HG03432 (cell line): ENCODE measurements around the gene TCF7L1.
"Not testable (repeated sequence)": the region's sequence is repeated elsewhere in the genome, so short reads cannot be mapped to it uniquely, and the experiment has no call there.

Experiments
- ATAC-seq: cut with Tn5 transposase; IDR thresholded peaks from one replicate; pipeline ENCODE4 v1.9.1; 2021; ENCODE audit warnings: mild to moderate bottlenecking, moderate library complexity; ENCODE audit not compliant: unreplicated experiment

TCF7L1 gene

DNA sequence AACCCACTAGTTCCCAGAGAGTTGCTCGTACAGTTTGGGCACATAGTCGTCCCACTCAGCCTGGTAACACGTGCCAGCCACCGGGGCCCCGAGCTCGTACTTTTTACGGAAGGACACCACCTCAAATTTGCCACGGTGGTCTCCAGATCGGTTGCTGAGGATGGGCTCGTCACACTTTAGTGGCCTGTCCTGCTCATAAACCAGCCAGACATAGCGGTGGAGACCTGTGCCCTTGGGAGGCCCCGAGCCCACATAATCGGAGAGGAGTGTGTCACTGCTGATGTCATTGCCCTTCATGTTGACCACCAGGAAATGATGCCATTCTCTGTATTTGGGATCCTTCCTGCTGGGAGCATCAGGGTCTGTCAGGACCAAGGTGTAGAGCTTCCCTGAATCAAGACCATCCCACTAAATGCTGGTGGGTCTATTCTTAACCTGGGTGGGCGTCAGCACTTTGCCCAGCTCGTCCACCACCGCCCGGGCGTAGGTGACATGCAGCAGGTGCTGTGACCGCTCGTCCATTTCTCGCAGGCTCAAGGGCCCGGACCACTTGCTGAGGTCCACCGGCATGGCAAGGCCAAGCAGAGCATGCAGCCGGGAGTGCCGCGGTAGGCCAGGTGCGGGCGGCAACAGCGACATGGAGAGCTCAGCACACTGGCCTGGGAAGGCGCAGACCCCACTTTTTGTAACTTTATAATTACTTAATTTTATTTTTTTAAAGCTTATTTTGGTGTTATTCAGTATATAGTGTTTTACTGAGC lies 208.3 kb downstream of the TCF7L1 start:
- ATAC-seq: no peak

DNA sequence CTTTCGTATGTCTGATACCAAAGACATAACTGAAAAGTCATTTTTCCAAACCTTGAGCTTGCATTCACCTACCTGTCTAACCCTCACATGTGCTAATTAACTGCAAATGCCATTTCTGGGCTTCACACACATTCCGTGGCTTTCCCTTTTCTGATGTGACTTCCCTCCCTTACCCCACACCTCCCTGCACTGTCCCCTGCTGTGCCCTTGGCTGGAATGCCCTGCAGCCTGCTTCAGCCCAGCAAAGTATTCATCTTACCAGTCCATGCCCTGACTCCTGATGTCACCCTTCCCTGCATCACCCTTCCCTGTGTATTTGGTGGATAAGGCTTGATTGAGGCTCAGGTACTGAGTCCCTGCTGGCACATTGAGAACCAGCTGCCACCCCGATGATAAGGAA lies 209.0 kb downstream of the TCF7L1 start:
- ATAC-seq: no peak

DNA sequence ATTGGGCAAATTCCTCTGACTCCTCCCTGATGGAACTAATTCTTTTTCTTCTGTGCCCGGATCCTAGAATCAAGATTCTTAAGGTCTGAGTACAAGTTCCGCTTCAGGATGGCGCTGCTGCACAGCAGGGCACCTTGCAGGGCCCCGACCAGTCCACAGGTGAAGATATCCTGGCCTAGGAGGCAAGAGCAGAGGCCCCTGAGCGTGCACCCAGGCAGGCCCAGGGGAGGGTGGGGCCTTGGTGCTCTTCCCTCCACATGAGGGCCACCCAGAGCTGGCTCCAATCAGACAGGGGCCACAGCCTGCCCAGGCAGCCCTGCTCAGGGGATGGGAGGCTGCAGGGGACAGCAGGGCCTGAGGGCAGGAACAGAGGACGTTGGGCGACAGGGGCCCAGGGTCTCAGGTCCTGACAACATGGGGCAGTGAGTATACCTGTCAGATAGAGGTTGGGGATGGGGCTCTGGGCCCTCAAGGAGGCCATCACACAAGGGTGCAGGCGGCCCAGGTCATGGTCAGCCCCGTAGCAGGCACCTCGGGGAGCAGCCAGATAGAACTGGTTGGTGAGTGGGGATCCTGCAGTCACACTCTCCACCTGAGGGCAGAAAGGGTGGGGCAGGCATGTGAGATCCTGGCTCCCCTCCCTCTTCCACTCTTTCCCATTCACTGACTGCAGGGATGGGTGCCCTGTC lies 210.2 kb downstream of the TCF7L1 start:
- not testable (repeated sequence) for ATAC-seq

DNA sequence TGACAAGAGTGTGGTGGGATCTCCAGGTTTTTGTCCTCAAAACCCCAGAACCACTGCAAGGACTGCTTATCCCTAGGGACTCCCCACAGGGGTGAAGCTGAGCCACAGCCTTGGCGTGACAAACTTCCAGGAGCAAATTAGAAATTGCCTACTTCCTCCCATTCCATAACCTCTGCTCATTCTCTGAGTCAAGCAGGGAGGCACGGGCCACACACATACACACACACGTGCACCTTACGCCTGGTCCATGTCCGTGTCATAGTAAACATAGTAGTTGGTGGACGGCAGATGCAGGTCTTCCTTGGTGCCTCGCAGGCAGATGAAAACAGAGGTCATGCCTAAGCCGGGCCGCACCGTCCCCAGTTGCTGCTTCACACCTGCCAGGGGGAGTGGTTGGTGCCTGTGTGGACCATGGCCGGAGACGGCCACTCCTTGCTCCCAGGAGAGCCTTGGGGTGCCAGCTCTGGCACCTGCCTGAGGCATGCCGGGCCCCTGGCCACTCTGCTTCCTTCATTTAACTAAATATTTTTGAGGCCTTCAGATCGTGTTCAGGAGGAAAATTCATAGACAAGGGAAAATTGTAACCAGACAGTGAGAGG lies 211.3 kb downstream of the TCF7L1 start:
- ATAC-seq: no peak

DNA sequence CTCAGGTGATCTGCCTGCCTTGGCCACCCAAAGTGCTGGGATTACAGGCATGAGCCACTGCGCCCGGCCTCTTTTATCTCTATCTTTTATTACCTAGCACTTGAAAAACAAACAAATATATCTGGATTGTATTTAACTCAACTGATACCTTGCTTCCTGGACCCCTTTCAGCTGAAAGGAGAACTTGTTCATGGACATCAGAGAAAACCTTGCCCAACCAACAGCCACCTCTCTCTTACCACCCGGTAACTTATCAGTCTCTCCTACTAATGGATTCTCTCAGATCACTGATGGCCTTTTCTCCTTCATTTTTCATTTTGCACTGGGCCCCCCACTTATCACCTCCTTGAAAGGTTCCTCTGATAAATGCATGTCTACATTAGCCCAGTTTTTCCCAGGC lies 214.4 kb downstream of the TCF7L1 start:
- no peak for ATAC-seq

DNA sequence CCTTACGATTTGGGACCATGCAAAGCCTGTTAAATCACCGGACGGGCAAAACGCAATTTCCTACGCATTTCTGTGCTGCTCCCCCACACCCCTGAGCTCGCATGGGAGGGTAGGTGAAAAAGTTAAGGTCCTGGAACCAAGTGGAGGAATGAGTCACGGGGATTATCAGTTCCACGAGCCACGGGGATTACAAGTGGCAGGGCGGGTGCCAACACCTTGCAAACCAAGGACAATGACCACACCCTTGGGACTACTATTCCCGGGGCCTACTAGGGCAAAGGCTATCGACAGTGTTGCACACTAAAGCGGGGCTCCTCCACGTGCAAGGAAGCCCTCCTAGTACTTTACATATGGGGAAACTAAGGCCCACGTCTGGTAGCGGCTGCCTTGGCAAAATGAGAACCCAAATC lies 220.7 kb downstream of the TCF7L1 start:
- peak; percentile 17 for ATAC-seq

DNA sequence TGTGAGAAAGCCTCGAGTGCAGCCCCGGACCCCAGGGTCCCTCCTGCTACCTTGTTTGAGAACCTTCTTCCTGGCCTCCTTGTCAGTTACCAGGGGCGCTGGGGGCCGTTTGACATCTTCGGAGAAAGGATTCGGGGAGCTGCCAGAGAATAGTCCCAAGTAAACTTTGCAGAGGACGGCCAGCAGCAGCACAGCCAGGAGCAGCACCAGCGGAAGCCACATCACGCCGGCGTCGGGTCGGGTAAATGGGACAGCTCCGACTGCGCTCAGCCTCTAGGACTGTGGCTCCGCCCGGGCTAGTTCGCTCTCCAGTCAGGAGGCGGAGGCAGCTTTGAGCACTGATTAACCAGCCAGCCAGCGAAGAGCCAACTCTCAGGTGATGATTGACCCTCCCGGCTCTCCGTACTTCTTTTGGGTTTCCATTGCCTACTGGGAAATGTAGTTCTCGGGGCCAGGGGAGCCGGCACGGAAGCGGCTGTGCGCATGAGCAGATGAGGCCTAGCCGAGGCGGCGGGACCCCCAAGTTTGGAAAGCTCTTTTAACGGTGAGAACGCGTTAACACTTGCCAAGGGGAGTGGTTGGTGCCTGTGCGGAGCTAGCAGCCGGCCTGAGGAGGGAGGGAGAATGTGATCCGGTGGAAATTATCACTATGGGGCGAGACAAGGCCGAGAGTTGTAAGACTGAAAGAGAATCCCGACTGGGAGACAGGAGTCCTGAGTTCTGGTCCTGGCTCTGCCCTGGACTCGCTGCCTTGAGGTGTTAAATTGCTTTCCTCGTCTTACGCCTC lies 221.3 kb downstream of the TCF7L1 start, which contains the start of the genes ELMOD3 and RETSAT:
TSS of gene ELMOD3 (plus strand) at position 484 of the 787 bp plus-strand sequence. CDS start 2,430 bp downstream, outside the sequence.
TSS of gene RETSAT (minus strand) at position 243 of the 787 bp plus-strand sequence. CDS start at position 222, 21 bp downstream.
- ATAC-seq: peak; percentile 96

DNA sequence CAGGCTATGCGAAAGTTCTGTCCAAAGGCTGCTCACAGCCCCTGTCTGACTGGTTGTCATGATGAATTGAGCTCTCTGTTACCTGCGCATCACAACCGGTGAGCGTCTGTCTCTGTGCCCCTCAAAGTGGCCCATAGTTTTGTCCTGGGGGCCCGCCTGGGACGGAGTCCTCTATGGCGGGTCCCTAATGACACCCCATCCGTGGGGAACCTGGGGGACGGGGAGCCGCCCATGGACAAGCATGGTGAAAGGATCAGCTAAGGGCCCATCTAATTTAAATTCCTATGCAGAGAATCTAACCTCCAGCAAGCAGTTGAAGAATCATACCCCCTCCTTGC lies 221.8 kb downstream of the TCF7L1 start:
- peak; percentile 1 for ATAC-seq

DNA sequence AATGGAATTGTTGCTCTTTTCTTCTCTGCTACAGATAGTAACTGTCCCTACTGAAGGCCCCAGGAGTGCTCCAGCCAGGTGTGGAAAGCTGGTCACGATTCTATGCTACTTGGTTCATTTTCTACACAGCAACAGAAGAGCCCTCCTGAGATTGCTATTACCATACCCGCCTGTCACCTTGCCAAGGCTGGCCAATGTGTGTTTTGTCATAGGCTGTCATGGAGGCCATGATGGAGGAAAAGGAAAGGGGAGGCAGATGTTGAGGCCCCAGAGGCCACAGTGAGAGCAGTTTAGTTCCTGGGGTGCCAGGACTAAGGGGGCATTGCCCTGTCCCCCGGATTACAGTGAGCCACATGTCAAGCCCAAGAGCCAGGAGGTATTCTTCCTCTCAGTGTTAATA lies 222.3 kb downstream of the TCF7L1 start:
- no peak for ATAC-seq

DNA sequence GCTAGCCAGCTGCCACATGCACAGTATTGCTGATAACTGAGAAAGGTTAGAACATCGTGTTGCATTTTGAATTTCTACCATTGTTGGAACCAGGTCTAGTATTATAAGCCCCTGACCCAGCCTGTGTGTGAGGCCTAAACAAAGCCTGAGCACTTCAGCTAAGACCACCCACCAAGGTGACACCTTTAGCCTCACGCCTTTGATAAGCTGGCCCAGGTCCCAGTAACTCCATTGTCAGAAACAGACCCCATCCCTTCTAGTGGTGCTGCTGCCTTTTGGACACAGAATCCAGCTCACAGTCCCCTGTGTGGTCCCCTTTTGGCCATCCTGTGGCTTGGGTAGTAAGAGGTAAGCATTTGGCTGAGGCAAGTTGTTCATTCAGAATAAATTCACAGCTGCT lies 223.0 kb downstream of the TCF7L1 start:
- no peak for ATAC-seq

DNA sequence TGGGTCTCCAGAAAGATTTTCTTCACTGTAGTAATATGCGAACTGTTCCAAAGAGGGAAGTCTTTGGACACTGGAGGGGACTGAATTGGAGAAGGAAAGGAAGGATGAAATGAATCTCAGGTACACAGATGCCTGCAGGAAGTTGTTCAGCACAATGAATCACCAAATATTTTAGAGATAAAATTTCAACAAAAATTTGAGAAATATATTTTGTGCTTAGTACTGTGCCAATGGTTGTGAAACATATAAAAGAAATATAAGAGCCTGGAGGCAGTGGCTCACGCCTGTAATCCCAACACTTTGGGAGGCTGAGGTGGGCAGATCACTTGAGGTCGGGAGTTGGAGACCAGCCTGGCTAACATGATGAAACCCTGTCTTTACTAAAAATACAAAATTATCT lies 224.5 kb downstream of the TCF7L1 start:
- ATAC-seq: no peak
